Measurements from ENCODE around the gene STIM2. TPM values are rescaled to one million over a fixed set of nuclear protein-coding genes. Genes with fewer than 3 reads are reported as not detected.

Gene STIM2
- total RNA-seq, 1 experiment from 2014 or later, result 203 TPM

- H3K79me2 ChIP-seq (ENCODE audit: low read length), result no peaks in the 10 kb centered on the region
- no peak overlapping the region for H3K27ac ChIP-seq (ENCODE audit: low read length)
- DNase-seq, result no peak
- H3K36me3 ChIP-seq (ENCODE audit: insufficient read depth, low read length), result no peaks in the 10 kb centered on the region
- H2AFZ ChIP-seq (ENCODE audit: low read length), result no peak overlapping the region
- peaks cover 5% of the 10 kb centered on the region; the same call in 1 of the 2 replicates for H3K4me1 ChIP-seq (ENCODE audit: low read length)
- H4K20me1 ChIP-seq (ENCODE audit: insufficient read depth, low read depth, low read length), result no peaks in the 10 kb centered on the region
- no peak overlapping the region for H3K9ac ChIP-seq (ENCODE audit: low read length)
- no peaks in the 10 kb centered on the region for H3K27me3 ChIP-seq (ENCODE audit: low read length)
- no peak overlapping the region for H3K4me2 ChIP-seq (ENCODE audit: low read depth, low read length, poor library complexity, severe bottlenecking)
- H3K4me3 ChIP-seq (ENCODE audit: low read length), result no peak overlapping the region
- H3K9me3 ChIP-seq (ENCODE audit: low read length), result no peaks in the 10 kb centered on the region
- no peaks in the 10 kb centered on the region for H3K9me2 ChIP-seq (replicated peaks; ENCODE audit: insufficient read depth, low read length)
Measured at GRCh38 chr4:27059446-27059845, 198.8 kb downstream of the STIM2 start.

- H3K4me1 ChIP-seq (ENCODE audit: low read length), result no peaks in the 10 kb centered on the region
- H3K27me3 ChIP-seq (ENCODE audit: low read length), result no peaks in the 10 kb centered on the region
- no peak overlapping the region for H2AFZ ChIP-seq (ENCODE audit: low read length)
- no peaks in the 10 kb centered on the region for H3K9me3 ChIP-seq (ENCODE audit: low read length)
- DNase-seq, result no peak
- no peak overlapping the region for H3K4me3 ChIP-seq (ENCODE audit: low read length)
- H4K20me1 ChIP-seq (ENCODE audit: insufficient read depth, low read depth, low read length), result no peaks in the 10 kb centered on the region
- no peaks in the 10 kb centered on the region for H3K79me2 ChIP-seq (ENCODE audit: low read length)
- no peaks in the 10 kb centered on the region for H3K36me3 ChIP-seq (ENCODE audit: insufficient read depth, low read length)
- H3K4me2 ChIP-seq (ENCODE audit: low read depth, low read length, poor library complexity, severe bottlenecking), result no peak overlapping the region
- no peaks in the 10 kb centered on the region for H3K9me2 ChIP-seq (replicated peaks; ENCODE audit: insufficient read depth, low read length)
- no peak overlapping the region for H3K9ac ChIP-seq (ENCODE audit: low read length)
- H3K27ac ChIP-seq (ENCODE audit: low read length), result no peak overlapping the region
Measured at GRCh38 chr4:27062256-27062655, 201.6 kb downstream of the STIM2 start.

GRCh38 chr4:27066591-27066990 lies 205.9 kb downstream of the STIM2 start:
- H2AFZ ChIP-seq (ENCODE audit: low read length), result no peak overlapping the region
- H3K79me2 ChIP-seq (ENCODE audit: low read length), result no peaks in the 10 kb centered on the region
- no peaks in the 10 kb centered on the region for H3K36me3 ChIP-seq (ENCODE audit: insufficient read depth, low read length)
- no peak overlapping the region for H3K4me2 ChIP-seq (ENCODE audit: low read depth, low read length, poor library complexity, severe bottlenecking)
- H3K27ac ChIP-seq (ENCODE audit: low read length), result no peak overlapping the region
- no peaks in the 10 kb centered on the region for H4K20me1 ChIP-seq (ENCODE audit: insufficient read depth, low read depth, low read length)
- no peaks in the 10 kb centered on the region for H3K9me2 ChIP-seq (replicated peaks; ENCODE audit: insufficient read depth, low read length)
- H3K9ac ChIP-seq (ENCODE audit: low read length), result no peak overlapping the region
- H3K27me3 ChIP-seq (ENCODE audit: low read length), result no peaks in the 10 kb centered on the region
- DNase-seq, result no peak
- no peaks in the 10 kb centered on the region for H3K9me3 ChIP-seq (ENCODE audit: low read length)
- H3K4me3 ChIP-seq (ENCODE audit: low read length), result no peak overlapping the region
- no peaks in the 10 kb centered on the region for H3K4me1 ChIP-seq (ENCODE audit: low read length)

- Histone ChIP-seq H3K9me3 (ENCODE audit: low read length) (no peaks in the 10 kb centered on the region), H3K36me3 (ENCODE audit: insufficient read depth, low read length) (no peaks in the 10 kb centered on the region), H3K4me2 (ENCODE audit: low read depth, low read length, poor library complexity, severe bottlenecking) (no peak overlapping the region), H3K4me1 (ENCODE audit: low read length) (no peaks in the 10 kb centered on the region), H3K79me2 (ENCODE audit: low read length) (no peaks in the 10 kb centered on the region), H2AFZ (ENCODE audit: low read length) (no peak overlapping the region), H3K4me3 (ENCODE audit: low read length) (no peak overlapping the region), H4K20me1 (ENCODE audit: insufficient read depth, low read depth, low read length) (no peaks in the 10 kb centered on the region), H3K27ac (ENCODE audit: low read length) (no peak overlapping the region), H3K9ac (ENCODE audit: low read length) (no peak overlapping the region), H3K27me3 (ENCODE audit: low read length) (no peaks in the 10 kb centered on the region), H3K9me2 (replicated peaks; ENCODE audit: insufficient read depth, low read length) (no peaks in the 10 kb centered on the region)
- DNase-seq, result no peak
Measured at GRCh38 chr4:27068151-27068867, 207.7 kb downstream of the STIM2 start.

All from Karpas-422 (cell line).